WTC11 (cell line): ENCODE measurements around the gene PLEK. TPM values are rescaled to one million over a fixed set of nuclear protein-coding genes. Genes with fewer than 3 reads are reported as not detected.

Source experiments
- ATAC-seq: fragments of 200-7000 bp; cut with Tn5 transposase; 2 replicates; pipeline ENCODE4 v1.10.0; 2021; ENCODE audit warnings: mild to moderate bottlenecking, moderate library complexity
- CTCF ChIA-PET: fragments of 300-600 bp; sonication (Branson Sonifier 250); formaldehyde crosslinking; loops from one replicate; lab custom pipeline; 2021; ENCODE audit warnings: antibody characterized with exemption; lab: Charles Lee
- POLR2A ChIA-PET: fragments of 350-600 bp; sonication (Branson Sonifier 250); formaldehyde crosslinking; loops from one replicate; lab custom pipeline; 2021; ENCODE audit warnings: antibody characterized with exemption; lab: Charles Lee
- DNase-seq: peaks from one replicate; pipeline ENCODE4 v3.0.0; 2021; ENCODE audit warnings: low spot score
- H3K27ac Mint-ChIP-seq: 2 replicates; pipeline ENCODE4 v1.8.0; 2021; ENCODE audit warnings: mixed read lengths
- H3K27me3 Mint-ChIP-seq: 2 replicates; pipeline ENCODE4 v1.8.0; 2021; ENCODE audit warnings: low read depth, mild to moderate bottlenecking, moderate library complexity, mixed read lengths
- H3K36me3 Mint-ChIP-seq: 2 replicates; pipeline ENCODE4 v1.8.0; 2021; ENCODE audit warnings: mixed read lengths
- H3K4me1 Mint-ChIP-seq: 2 replicates; pipeline ENCODE4 v1.8.0; 2022; ENCODE audit warnings: mixed read lengths
- H3K4me3 Mint-ChIP-seq: 2 replicates; pipeline ENCODE4 v1.8.0; 2021; ENCODE audit warnings: mild to moderate bottlenecking, moderate library complexity, mixed read lengths
- H3K9me3 Mint-ChIP-seq: 2 replicates; pipeline ENCODE4 v1.8.0; 2021; ENCODE audit warnings: mixed read lengths
- ATF2 ChIP-seq: sonication (generic); formaldehyde crosslinking; IDR thresholded peaks from 2 replicates; pipeline ENCODE4 v1.8.1; 2022; ENCODE audit warnings: low read depth, missing genetic modification reagents, borderline replicate concordance
- CREB1 ChIP-seq: sonication (generic); formaldehyde crosslinking; IDR thresholded peaks from 2 replicates; pipeline ENCODE4 v1.8.0; 2023; ENCODE audit warnings: mild to moderate bottlenecking, missing genetic modification reagents
- CTCF ChIP-seq: fragments of 200-600 bp; IDR thresholded peaks from 2 replicates; pipeline ENCODE4 v1.8.0; 2022; ENCODE audit warnings: antibody characterized with exemption
- ERG ChIP-seq: fragments of 250-450 bp; sonication (Bioruptor Pico); IDR thresholded peaks from 2 replicates; pipeline ENCODE4 v1.8.0; 2021; ENCODE audit warnings: mild to moderate bottlenecking
- FOXJ3 ChIP-seq: sonication (generic); formaldehyde crosslinking; IDR thresholded peaks from 2 replicates; pipeline ENCODE4 v1.9.0; 2021; ENCODE audit warnings: missing genetic modification reagents, mild to moderate bottlenecking, borderline replicate concordance
- IRF1 ChIP-seq: sonication (generic); formaldehyde crosslinking; IDR thresholded peaks from 2 replicates; pipeline ENCODE4 v1.8.0; 2023; ENCODE audit warnings: missing genetic modification reagents
- IRF2 ChIP-seq: sonication (generic); formaldehyde crosslinking; IDR thresholded peaks from 2 replicates; pipeline ENCODE4 v1.8.0; 2022; ENCODE audit warnings: low read depth, missing genetic modification reagents, borderline replicate concordance
- JAZF1 ChIP-seq: fragments of 250-450 bp; sonication (Bioruptor Pico); IDR thresholded peaks from 2 replicates; pipeline ENCODE4 v1.9.0; 2021; ENCODE audit warnings: moderate library complexity, mild to moderate bottlenecking, inconsistent platforms
- MYBL2 ChIP-seq: sonication (generic); formaldehyde crosslinking; IDR thresholded peaks from 2 replicates; pipeline ENCODE4 v1.8.1; 2023; ENCODE audit warnings: mild to moderate bottlenecking, moderate library complexity, missing genetic modification reagents
- NR3C1 ChIP-seq: sonication (generic); formaldehyde crosslinking; conservative IDR thresholded peaks from 2 replicates; pipeline ENCODE4 v1.8.1; 2023; ENCODE audit warnings: low read depth, mild to moderate bottlenecking, missing genetic modification reagents
- RORB ChIP-seq: fragments of 250-450 bp; sonication (Bioruptor Pico); IDR thresholded peaks from 2 replicates; pipeline ENCODE4 v1.9.0; 2021; ENCODE audit warnings: mild to moderate bottlenecking
- ZMAT4 ChIP-seq: fragments of 250-450 bp; sonication (Bioruptor Pico); IDR thresholded peaks from 2 replicates; pipeline ENCODE4 v1.9.0; 2021; ENCODE audit warnings: mild to moderate bottlenecking
- ZNF138 ChIP-seq: sonication (generic); formaldehyde crosslinking; conservative IDR thresholded peaks from 2 replicates; pipeline ENCODE4 v1.8.1; 2022; ENCODE audit warnings: mild to moderate bottlenecking, moderate library complexity, missing genetic modification reagents
- ZNF219 ChIP-seq: sonication (generic); formaldehyde crosslinking; IDR thresholded peaks from 2 replicates; pipeline ENCODE4 v1.8.0; 2023; ENCODE audit warnings: missing genetic modification reagents, mild to moderate bottlenecking, borderline replicate concordance
- ZNF281 ChIP-seq: sonication (generic); formaldehyde crosslinking; IDR thresholded peaks from 2 replicates; pipeline ENCODE4 v1.8.0; 2023; ENCODE audit warnings: mild to moderate bottlenecking, missing genetic modification reagents
- ZNF396 ChIP-seq: fragments of 250-450 bp; sonication (Bioruptor Pico); IDR thresholded peaks from 2 replicates; pipeline ENCODE4 v1.8.0; 2021; ENCODE audit warnings: mild to moderate bottlenecking, moderate library complexity, borderline replicate concordance
- ZNF423 ChIP-seq: fragments of 250-450 bp; sonication (Bioruptor Pico); IDR thresholded peaks from 2 replicates; pipeline ENCODE4 v2.1.2; 2022; ENCODE audit warnings: mild to moderate bottlenecking, moderate library complexity
- ZNF425 ChIP-seq: fragments of 250-450 bp; sonication (Bioruptor Pico); conservative IDR thresholded peaks from 2 replicates; pipeline ENCODE4 v1.9.0; 2021; ENCODE audit warnings: mild to moderate bottlenecking
- total RNA-seq: library from RNA; stranded (reverse); gene quantifications from 3 replicates; pipeline ENCODE4 v1.2.3, GENCODE V29; 2021
- TF ChIP-seq, protein P1 (sequence below): sonication (generic); formaldehyde crosslinking; IDR thresholded peaks from 2 replicates; pipeline ENCODE4 v1.8.1; 2022; ENCODE audit warnings: mild to moderate bottlenecking, missing genetic modification reagents, moderate library complexity, borderline replicate concordance
- TF ChIP-seq, protein P2 (sequence below): sonication (generic); formaldehyde crosslinking; IDR thresholded peaks from 2 replicates; pipeline ENCODE4 v1.8.1; 2023; ENCODE audit warnings: mild to moderate bottlenecking, missing genetic modification reagents, moderate library complexity

The PLEK gene
- total RNA-seq, 1 experiment from 2014 or later, result 0.26 TPM

DNA sequence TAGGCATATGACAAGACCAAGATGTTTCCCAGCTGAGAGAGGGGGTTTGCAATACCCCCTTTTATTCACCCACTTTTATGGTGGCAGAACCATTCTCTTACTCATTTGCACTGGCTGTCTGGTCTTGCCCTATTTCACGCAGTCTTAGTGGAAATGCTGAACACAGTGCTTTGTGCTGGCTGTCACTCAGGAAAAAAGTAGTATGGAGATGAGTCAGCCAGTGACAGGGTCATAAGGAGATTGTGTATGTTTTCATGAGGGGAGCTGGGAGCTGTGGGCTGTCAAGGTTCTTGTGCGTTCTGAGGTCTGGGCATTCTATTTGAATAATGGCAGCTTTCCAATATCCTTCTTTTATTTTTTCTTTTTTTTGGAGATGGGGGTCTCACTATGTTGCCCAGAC, 34.4 kb upstream of the PLEK start (continued):
- TF ChIP-seq CTCF (no peak), ZNF219 (CRISPR knock-in tag) (no peak), FOXJ3 (CRISPR knock-in tag) (no peak), IRF2 (no peak), CREB1 (CRISPR knock-in tag) (no peak), NR3C1 (CRISPR knock-in tag) (no peak), ZNF396 (CRISPR knock-in tag) (no peak), ZMAT4 (no peak)
- TF ChIP-seq, protein P1, sequence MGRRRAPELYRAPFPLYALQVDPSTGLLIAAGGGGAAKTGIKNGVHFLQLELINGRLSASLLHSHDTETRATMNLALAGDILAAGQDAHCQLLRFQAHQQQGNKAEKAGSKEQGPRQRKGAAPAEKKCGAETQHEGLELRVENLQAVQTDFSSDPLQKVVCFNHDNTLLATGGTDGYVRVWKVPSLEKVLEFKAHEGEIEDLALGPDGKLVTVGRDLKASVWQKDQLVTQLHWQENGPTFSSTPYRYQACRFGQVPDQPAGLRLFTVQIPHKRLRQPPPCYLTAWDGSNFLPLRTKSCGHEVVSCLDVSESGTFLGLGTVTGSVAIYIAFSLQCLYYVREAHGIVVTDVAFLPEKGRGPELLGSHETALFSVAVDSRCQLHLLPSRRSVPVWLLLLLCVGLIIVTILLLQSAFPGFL, result no peak

- ChIA-PET CTCF (interaction anchor here (1.0 kb wide), 1 partner anchor 50 kb away, joined by 3 read pairs; no protein-coding TSS in a partner anchor), POLR2A (interaction anchor here (0.7 kb wide), 1 partner anchor 23 kb away, joined by 4 read pairs; no protein-coding TSS in a partner anchor)
- DNase-seq (no peak), ATAC-seq (no peak)
- 0 out of 2 replicates have a peak, but pooled peaks cover 5% of the 10 kb centered on the region for H3K9me3 Mint-ChIP-seq
- TF ChIP-seq JAZF1 (no peak), ZNF423 (CRISPR knock-in tag) (no peak), ZMAT4 (no peak), RORB (no peak)
- H3K4me3 Mint-ChIP-seq, result no peak overlapping the region
- no peak overlapping the region for H3K27ac Mint-ChIP-seq
- no peaks in the 10 kb centered on the region for H3K27me3 Mint-ChIP-seq
- H3K4me1 Mint-ChIP-seq, result peaks cover 18% of the 10 kb centered on the region
- no peaks in the 10 kb centered on the region for H3K36me3 Mint-ChIP-seq
These were observed 32.1 kb upstream of the PLEK start for GRCh38 chr2:68333009-68333408.

DNA sequence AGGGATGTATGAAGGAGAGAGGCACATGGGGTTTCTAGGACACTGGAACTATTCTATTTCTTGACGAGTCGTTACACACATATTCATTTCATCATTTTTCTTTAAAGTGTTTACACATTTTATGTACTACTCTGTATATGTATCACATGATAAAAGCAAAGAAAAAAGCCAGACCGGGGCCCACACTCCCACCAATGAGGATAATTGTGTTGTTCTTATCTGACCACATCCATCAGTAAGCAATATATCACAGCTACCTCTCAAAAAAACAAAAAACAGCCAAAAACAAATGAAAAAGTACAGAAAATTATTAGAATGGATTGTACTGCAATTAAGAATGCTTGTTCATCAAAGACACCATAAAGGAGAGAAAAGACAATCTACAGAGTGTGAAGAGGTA, 31.2 kb upstream of the PLEK start:
- H3K9me3 Mint-ChIP-seq, result 0 out of 2 replicates have a peak, but pooled peaks cover 5% of the 10 kb centered on the region
- no peaks in the 10 kb centered on the region for H3K36me3 Mint-ChIP-seq
- H3K4me3 Mint-ChIP-seq, result no peak overlapping the region
- DNase-seq (no peak), ATAC-seq (no peak)
- ChIA-PET CTCF (interaction anchor here (1.1 to 1.4 kb wide), 2 partner anchors 15 to 24 kb away, joined by 3 to 5 read pairs; partner anchors contain the start of gene CNRIP1), POLR2A (interaction anchor here (0.7 kb wide), 1 partner anchor 24 kb away, joined by 4 read pairs; no protein-coding TSS in a partner anchor)
- no peak overlapping the region for H3K27ac Mint-ChIP-seq
- H3K27me3 Mint-ChIP-seq, result no peaks in the 10 kb centered on the region
- peaks cover 18% of the 10 kb centered on the region for H3K4me1 Mint-ChIP-seq
- TF ChIP-seq MYBL2, result no peak
- TF ChIP-seq ZNF281 (CRISPR knock-in tag), result no peak
- no peak for TF ChIP-seq ATF2 (CRISPR knock-in tag)
- TF ChIP-seq IRF1 (CRISPR knock-in tag), result no peak
- TF ChIP-seq, protein P2, sequence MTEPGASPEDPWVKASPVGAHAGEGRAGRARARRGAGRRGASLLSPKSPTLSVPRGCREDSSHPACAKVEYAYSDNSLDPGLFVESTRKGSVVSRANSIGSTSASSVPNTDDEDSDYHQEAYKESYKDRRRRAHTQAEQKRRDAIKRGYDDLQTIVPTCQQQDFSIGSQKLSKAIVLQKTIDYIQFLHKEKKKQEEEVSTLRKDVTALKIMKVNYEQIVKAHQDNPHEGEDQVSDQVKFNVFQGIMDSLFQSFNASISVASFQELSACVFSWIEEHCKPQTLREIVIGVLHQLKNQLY, result no peak
- no peak for TF ChIP-seq ZNF138
- no peak for TF ChIP-seq ERG
- no peak for TF ChIP-seq ZNF425 (CRISPR knock-in tag)
